SIG-M5 treated with dmso at 0.1 percent for 504 hours (cell line): Measurements from ENCODE around the gene MED8.

Experiments
- DNase-seq: peaks from one replicate; lab custom pipeline; 2025; ENCODE audit not compliant: unreplicated experiment; lab: John Stamatoyannopoulos, UW

The MED8 gene, protein sequence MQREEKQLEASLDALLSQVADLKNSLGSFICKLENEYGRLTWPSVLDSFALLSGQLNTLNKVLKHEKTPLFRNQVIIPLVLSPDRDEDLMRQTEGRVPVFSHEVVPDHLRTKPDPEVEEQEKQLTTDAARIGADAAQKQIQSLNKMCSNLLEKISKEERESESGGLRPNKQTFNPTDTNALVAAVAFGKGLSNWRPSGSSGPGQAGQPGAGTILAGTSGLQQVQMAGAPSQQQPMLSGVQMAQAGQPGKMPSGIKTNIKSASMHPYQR

DNA sequence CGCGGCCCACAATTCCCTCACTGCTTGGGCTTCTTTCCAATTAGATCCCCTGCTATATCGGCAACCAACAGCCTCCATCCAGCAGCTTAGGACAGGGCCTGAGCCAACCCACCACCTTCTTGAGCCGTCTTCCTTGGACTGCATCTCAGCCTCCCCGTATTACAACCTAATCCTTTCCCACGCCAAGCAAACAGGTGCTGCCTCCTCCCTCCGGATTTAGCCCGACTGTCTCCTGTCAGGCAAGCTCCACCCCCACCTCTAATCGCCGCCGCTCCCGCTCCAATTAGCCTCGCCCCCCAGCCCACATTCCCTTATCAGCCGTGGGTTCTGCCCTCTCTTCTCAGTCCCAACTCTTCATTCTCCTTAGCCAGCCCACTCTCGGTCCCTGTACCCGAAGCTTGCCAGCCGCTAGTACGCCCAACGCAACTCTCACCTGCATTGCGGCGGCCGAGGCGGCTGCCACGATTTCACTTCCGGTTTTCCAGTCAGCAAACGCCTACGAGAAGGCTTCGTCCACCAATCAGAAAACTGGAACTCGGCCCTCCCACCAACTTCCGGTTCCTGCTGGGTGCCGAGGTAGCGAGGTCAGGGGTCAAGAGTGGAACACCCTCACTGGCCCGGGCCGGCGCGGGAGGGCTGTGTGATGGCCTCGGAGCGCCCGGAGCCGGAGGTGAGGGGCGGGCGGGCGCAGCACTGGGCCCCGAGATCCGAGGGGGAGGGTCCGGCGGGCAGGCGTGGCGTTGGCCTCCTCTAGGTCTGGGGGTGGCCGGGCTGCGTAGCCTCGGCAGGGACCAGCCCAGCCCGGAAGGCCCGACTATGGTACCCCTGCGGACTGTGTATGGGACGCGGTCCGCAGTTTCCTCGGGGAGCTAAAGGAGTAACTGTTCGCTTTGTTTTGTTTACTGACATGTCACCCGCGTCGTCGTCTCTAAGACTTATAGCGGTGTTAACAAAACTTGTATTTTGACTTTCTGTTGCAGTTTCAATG is at the start of gene MED8, which contains the start of gene SZT2:
Gene MED8, minus strand, starts transcription at position 475 of the 988 bp plus-strand sequence. Its CDS starts 36 bp downstream, at position 439.
Gene SZT2, plus strand, starts transcription at position 574 of the 988 bp plus-strand sequence. Its CDS starts 70 bp downstream, at position 644.
- peak; percentile 90 for DNase-seq

- DNase-seq: no peak
Observed at GRCh38 chr1:43438953-43439581, 49.5 kb upstream of the MED8 start.

DNA sequence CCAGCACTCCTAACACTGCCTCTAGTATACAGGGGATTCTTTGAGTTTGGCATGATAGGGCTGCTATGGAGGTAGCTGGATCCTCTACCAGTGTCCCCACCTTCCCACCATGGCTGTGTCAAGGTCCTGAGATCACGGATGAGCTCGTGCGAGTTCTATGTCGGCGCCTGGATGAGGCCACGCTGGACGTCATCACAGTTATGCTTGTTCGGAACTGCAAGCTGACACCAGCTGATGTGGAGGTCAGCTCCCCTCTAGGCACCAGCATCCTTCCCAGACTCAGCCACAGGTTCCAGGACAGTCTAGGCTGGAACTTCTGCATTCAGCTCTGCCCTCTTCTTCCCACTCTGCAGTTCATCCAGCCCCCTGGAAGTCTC is 49.0 kb upstream of the MED8 start:
- DNase-seq: no peak

DNA sequence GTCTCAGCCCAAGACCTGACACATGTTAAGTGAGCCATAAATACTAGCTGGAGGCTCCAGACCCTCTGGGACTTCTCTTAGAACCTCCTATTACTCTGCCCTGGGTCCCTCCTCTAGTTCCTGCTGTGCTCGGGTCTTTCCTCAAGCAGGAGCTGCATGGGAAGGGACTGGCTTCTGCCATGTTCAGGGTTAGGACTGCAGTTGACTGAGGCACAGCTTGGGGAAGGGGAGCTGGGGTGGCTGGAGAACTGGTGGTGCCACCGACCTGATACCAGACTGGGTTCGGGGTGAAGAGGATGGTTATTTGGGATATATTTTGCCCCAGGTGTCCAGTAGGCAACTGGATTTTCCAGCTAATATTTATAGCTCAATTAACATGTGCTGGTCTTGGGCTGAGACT is 48.4 kb upstream of the MED8 start:
- no peak for DNase-seq

- no peak for DNase-seq
Observed at GRCh38 chr1:43437031-43437973, 47.7 kb upstream of the MED8 start.

DNA sequence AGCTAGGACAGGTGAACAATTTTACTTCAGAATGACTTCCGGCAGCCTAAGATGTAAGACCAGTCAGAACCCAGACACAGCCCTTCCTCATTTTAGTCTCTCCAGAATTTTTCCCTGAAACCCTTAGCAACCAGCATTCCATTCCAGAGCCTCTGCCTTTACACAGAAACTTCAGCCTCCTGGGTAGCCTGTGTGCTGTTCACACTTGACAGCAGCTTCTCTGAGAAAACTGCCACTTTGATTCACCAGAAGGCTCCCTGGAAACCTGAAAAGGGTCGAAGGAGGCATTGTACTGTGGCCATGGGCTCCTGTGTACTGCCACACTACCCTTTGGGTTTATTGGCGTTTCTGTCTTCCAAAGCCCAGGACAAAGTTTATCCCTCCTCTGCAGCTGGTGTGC is 46.8 kb upstream of the MED8 start:
- no peak for DNase-seq

DNA sequence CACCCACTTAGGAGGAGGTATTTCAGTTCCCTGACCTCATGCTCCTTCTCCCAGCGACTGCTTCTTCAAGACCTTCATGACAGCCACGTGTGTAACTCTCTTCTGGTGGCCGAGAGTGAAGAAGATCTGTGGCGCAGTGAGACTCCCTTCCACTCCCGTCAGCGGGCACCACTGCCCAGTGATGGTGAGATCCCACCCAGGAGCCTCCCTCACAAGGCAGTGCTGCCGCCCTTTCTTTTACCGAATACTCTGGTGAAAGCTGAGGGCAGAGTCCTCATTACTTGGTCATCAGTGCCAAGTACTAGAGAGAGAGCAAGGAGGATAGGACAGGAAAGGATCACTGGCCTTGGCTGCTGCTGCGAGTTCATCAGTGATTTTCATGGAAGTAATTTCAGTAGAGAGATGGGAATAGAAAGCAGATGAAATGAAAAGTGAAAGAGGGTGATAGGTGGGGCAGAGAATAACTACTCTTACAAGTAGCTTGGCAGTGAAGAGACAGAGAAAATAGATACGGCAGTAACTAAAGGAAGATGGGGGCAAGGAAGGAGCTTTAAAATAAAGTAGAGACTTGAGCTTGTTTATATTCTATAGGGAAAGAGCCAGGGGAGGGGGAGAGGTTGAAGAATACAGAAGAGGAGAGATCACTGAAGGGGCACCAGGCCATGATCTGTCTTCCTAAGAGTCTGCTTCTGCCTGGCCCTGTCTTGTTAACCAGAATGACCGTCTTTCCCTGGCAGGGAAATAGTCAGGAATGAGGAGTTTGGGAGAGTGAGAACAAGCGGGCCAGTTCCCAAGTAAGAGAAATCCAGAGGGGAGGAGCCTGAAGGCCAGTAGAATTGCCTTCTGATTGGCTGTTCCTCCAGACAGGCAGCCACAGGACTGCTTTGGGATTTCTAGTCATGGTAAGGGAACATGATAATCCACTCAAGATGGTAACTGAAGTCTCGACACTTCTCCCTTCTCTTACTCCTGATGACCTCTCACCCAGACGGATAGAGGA is 45.8 kb upstream of the MED8 start:
- no peak for DNase-seq

DNA sequence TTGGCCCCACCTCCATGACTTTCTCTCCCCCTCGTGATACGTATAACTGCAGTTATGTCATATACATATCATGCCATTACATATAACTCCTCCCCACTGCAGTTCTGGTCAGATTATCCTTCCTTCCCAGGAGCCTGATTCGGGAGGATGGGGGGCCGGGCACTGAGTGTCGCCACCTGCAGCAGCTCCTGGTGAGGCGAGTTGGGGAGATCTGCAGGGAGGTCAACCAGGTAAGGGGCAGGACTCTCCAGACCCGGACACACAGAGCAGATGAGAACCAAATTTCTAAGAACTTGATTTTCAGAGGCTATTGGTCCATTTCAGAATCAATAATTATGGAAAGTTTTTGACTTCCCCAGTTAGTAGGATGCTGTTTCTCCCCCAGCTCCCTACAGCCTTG is 44.7 kb upstream of the MED8 start:
- no peak for DNase-seq

DNA sequence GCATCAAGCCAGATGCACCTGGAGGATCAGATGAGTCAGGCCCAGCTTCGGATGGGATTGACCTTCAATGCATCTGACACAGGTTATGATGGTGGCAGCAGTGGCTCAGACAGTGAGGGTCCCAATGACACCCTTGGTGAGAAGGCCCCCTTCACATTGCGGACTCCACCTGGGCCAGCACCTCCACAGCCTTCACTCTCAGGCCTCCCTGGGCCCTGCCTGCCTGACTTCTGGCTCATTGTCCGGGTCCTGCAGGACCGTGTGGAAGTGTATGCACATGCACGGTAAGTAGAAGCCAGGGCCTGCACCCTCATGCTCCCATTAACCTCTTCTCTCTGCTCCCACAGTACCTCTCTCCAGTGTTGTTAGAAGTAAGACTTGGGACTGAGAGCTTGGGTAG is 43.3 kb upstream of the MED8 start:
- no peak for DNase-seq

GRCh38 chr1:43432171-43432860 is 42.7 kb upstream of the MED8 start:
- DNase-seq: no peak

DNA sequence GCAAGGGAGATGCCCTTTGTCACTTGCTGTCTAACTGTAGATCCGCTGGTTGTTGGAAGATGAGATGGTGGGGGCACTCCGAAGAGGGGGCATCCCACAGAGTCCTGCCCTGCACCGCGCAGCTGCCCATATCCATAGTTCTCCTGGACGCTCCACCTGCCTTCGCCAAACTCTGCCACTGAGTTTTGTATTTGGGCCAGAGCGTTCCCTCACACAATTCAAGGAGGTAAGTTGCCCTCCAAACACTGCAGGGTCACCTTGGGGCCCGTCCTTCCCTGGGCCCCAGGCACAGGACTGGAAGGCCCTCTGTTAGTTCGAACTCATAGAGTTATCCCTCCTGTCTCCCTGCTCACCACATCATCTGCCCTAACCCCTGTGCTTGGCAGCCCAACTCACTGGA is 42.1 kb upstream of the MED8 start:
- no peak for DNase-seq

- no peak for DNase-seq
Observed at GRCh38 chr1:43430831-43431230, 41.2 kb upstream of the MED8 start.

GRCh38 chr1:43427941-43428340 is 38.3 kb upstream of the MED8 start:
- DNase-seq: no peak

DNA sequence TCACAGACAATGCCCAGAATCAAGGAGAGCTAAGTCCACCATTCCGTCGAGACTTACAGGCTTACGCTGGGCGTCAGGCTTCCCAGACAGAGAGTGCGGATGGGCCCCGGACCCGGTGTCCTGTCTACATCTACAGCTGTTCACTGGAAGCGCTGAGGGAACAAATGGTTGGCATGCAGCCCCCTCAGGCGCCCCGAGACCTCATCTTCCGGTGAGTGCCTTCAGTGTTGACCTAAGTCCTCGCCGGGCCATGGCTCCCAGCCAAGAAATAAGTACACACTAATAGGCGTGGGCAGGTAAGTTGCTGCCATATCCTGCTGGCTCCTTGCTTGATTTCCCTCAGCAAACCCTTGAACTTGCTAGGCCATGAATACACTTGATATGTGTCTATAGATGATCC is 37.9 kb upstream of the MED8 start:
- no peak for DNase-seq

DNA sequence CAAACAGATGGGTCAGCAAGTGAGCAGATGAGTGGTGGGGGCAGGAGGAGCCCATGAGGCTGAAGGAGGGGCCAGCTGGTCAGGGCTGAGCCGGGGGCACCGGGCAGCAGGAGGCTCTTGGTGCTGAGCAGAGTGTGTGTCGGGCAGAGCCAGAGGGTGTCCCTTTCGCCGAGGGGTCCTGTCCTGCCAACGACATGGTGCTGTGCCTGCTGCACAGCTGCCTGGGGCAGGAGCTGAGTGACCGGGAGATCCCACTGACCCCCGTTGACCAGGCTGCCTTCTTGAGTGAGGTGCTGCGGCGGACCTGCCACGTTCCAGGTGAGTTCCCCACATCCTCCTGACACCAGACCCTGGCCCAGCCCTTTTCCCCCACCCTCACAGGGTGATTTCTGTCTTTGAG is 36.6 kb upstream of the MED8 start:
- DNase-seq: no peak

GRCh38 chr1:43425045-43425444 is 35.4 kb upstream of the MED8 start:
- no peak for DNase-seq

DNA sequence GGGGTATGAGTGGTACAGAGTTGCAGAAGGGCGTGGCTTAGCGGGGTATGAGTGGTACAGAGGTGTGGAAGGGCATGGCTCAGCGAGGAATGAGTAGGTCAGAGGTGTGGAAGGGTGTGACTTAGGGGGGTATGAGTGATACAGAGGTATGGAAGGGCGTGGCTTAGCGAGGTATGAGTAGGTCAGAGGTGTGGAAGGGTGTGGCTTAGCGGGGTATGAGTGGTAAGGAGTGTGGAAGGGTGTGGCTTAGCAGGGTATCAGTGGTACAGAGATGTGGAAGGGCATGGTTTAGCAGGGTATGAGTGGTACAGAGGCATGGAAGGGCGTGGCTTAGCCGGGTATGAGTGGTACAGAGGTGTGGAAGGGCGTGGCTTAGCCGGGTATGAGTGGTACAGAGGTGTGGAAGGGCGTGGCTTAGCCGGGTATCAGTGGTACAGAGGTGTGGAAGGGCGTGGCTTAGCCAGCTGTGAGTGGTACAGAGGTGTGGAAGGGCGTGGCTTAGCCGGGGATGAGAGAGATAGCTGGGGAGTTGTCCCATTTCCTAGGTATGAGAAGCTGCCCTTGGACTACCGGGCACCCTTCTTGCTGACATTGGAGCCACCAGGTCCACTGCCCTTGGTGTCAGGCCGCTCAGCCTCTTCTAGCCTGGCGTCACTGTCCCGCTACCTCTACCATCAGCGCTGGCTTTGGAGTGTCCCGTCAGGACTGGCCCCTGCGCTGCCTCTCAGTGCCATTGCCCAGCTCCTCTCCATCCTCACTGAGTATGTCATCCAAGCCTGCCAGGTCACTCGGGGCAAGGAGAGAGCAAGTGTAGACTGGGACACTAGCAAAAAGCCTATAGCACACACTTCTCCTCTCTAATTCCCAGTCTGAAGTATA is 34.3 kb upstream of the MED8 start:
- no peak for DNase-seq
